H9 (cell line): ENCODE measurements around the gene MANF. TPM values are rescaled to one million over a fixed set of nuclear protein-coding genes. Genes with fewer than 3 reads are reported as not detected.
A peak's percentile ranks its signal among the peaks of the same experiment; 100 is the strongest.

Source experiments
- DNase-seq: peaks from one replicate; pipeline ENCODE4 v3.0.0-alpha.2; 2017
- H2AFZ ChIP-seq: one replicate; pipeline ENCODE4 v1.6.1; 2013; ENCODE audit warnings: mild to moderate bottlenecking, low read length, control low read depth, moderate library complexity
- H2AK5ac ChIP-seq: 2 replicates; pipeline ENCODE4 v1.6.1; 2013; ENCODE audit warnings: low read length, control low read depth, mixed read lengths; ENCODE audit not compliant: insufficient read length
- H2BK120ac ChIP-seq: one replicate; pipeline ENCODE4 v1.6.1; 2013; ENCODE audit warnings: low read depth, mild to moderate bottlenecking, low read length, control low read depth, inconsistent platforms; ENCODE audit not compliant: poor library complexity, severe bottlenecking
- H2BK12ac ChIP-seq: 2 replicates; pipeline ENCODE4 v1.6.1; 2013; ENCODE audit warnings: low read length, control low read depth, mixed read lengths, low read depth; ENCODE audit not compliant: insufficient read length
- H2BK15ac ChIP-seq: 2 replicates; pipeline ENCODE4 v1.6.1; 2013; ENCODE audit warnings: low read depth, low read length, control low read depth
- H2BK20ac ChIP-seq: one replicate; pipeline ENCODE4 v1.6.1; 2013; ENCODE audit warnings: low read depth, mild to moderate bottlenecking, low read length, control low read depth, inconsistent platforms; ENCODE audit not compliant: poor library complexity, severe bottlenecking
- H2BK5ac ChIP-seq: 2 replicates; pipeline ENCODE4 v1.6.1; 2013; ENCODE audit warnings: low read length, control low read depth, mixed read lengths; ENCODE audit not compliant: insufficient read length
- H3K14ac ChIP-seq: 2 replicates; pipeline ENCODE4 v1.6.1; 2013; ENCODE audit warnings: low read length, control low read depth; ENCODE audit not compliant: insufficient read depth
- H3K18ac ChIP-seq: 2 replicates; pipeline ENCODE4 v1.6.1; 2013; ENCODE audit warnings: low read depth, mild to moderate bottlenecking, mixed read lengths, low read length, control low read depth; ENCODE audit not compliant: insufficient read length
- H3K23ac ChIP-seq: 2 replicates; pipeline ENCODE4 v1.6.1; 2013; ENCODE audit warnings: low read length, control low read depth, mixed read lengths, low read depth; ENCODE audit not compliant: insufficient read length
- H3K23me2 ChIP-seq: 2 replicates; pipeline ENCODE4 v1.6.1; 2013; ENCODE audit warnings: low read depth, mild to moderate bottlenecking, mixed read lengths, low read length, control low read depth; ENCODE audit not compliant: insufficient read length, poor library complexity, severe bottlenecking
- H3K27ac ChIP-seq: 2 replicates; pipeline ENCODE4 v1.5.1; 2013; ENCODE audit warnings: low read length, control low read depth, mixed read lengths, low read depth; ENCODE audit not compliant: insufficient read length
- H3K27me3 ChIP-seq: 2 replicates; pipeline ENCODE4 v1.6.1; 2013; ENCODE audit warnings: low read length, control low read depth, inconsistent platforms; ENCODE audit not compliant: insufficient read depth
- H3K4ac ChIP-seq: 2 replicates; pipeline ENCODE4 v1.6.1; 2013; ENCODE audit warnings: low read depth, mild to moderate bottlenecking, control low read depth, inconsistent platforms, low read length, moderate library complexity
- H3K4me1 ChIP-seq: 2 replicates; pipeline ENCODE4 v1.6.1; 2013; ENCODE audit warnings: low read length, control low read depth, inconsistent platforms; ENCODE audit not compliant: insufficient read depth
- H3K4me2 ChIP-seq: 2 replicates; pipeline ENCODE4 v1.6.1; 2013; ENCODE audit warnings: low read length, control low read depth, mixed read lengths; ENCODE audit not compliant: insufficient read length, insufficient read depth
- H3K56ac ChIP-seq: 2 replicates; pipeline ENCODE4 v1.6.1; 2013; ENCODE audit warnings: low read depth, mild to moderate bottlenecking, mixed read lengths, low read length, control low read depth; ENCODE audit not compliant: insufficient read length
- H3K79me1 ChIP-seq: 2 replicates; pipeline ENCODE4 v1.6.1; 2013; ENCODE audit warnings: low read depth, mild to moderate bottlenecking, moderate library complexity, low read length, control low read depth, inconsistent platforms; ENCODE audit not compliant: insufficient read depth, poor library complexity, severe bottlenecking
- H3K79me2 ChIP-seq: 2 replicates; pipeline ENCODE4 v1.6.1; 2013; ENCODE audit warnings: low read length, control low read depth, inconsistent platforms; ENCODE audit not compliant: insufficient read depth
- H3K9ac ChIP-seq: 2 replicates; pipeline ENCODE4 v1.6.1; 2013; ENCODE audit warnings: low read length, control low read depth, mixed read lengths; ENCODE audit not compliant: insufficient read length; ENCODE audit errors: extremely low read depth
- H3K9me3 ChIP-seq: one replicate; pipeline ENCODE4 v1.6.1; 2013; ENCODE audit warnings: low read depth, low read length, inconsistent platforms; ENCODE audit not compliant: control insufficient read depth
- H3T11ph ChIP-seq: one replicate; pipeline ENCODE4 v1.6.1; 2013; ENCODE audit warnings: mild to moderate bottlenecking, low read length, control low read depth, inconsistent platforms
- H4K20me1 ChIP-seq: one replicate; pipeline ENCODE4 v1.6.1; 2013; ENCODE audit not compliant: control insufficient read depth, insufficient read length, insufficient read depth
- H4K5ac ChIP-seq: 2 replicates; pipeline ENCODE4 v1.6.1; 2013; ENCODE audit warnings: low read depth, mild to moderate bottlenecking, mixed read lengths, low read length, control low read depth; ENCODE audit not compliant: insufficient read length
- H4K8ac ChIP-seq: replicated peaks from 2 replicates; pipeline ENCODE4 v1.6.1; 2013; ENCODE audit warnings: low read length, control low read depth, mixed read lengths, low read depth; ENCODE audit not compliant: insufficient read length
- H4K91ac ChIP-seq: 2 replicates; pipeline ENCODE4 v1.6.1; 2013; ENCODE audit warnings: low read depth, mild to moderate bottlenecking, moderate library complexity, mixed read lengths, low read length, control low read depth; ENCODE audit not compliant: insufficient read length
- H3K27ac Mint-ChIP-seq, 3 experiments: 2 replicates in 2 of 3; 3 replicates in 1 of 3; pipeline ENCODE4 v1.8.0; 2020 to 2021; ENCODE audit warnings: mixed read lengths in 3 of 3, mild to moderate bottlenecking in 1 of 3, moderate library complexity in 1 of 3
- H3K27me3 Mint-ChIP-seq: 2 replicates; pipeline ENCODE4 v1.8.0; 2021; ENCODE audit warnings: low read depth, mild to moderate bottlenecking, moderate library complexity, mixed read lengths
- H3K36me3 Mint-ChIP-seq, 3 experiments: 2 replicates in 2 of 3; 3 replicates in 1 of 3; pipeline ENCODE4 v1.8.0; 2020 to 2021; ENCODE audit warnings: low read depth in 3 of 3, mixed read lengths in 3 of 3; ENCODE audit not compliant: insufficient read depth in 1 of 3
- H3K4me1 Mint-ChIP-seq, 2 experiments: 2 replicates each; pipeline ENCODE4 v1.8.0; 2020; ENCODE audit warnings: mixed read lengths in 2 of 2
- H3K4me3 Mint-ChIP-seq, 2 experiments: 2 replicates in 1 of 2; 3 replicates in 1 of 2; pipeline ENCODE4 v1.8.0; 2020 to 2021; ENCODE audit warnings: mild to moderate bottlenecking in 2 of 2, mixed read lengths in 2 of 2, moderate library complexity in 1 of 2
- H3K9me3 Mint-ChIP-seq, 2 experiments: 2 replicates in 1 of 2; 3 replicates in 1 of 2; pipeline ENCODE4 v1.8.0; 2020; ENCODE audit warnings: mild to moderate bottlenecking in 2 of 2, mixed read lengths in 2 of 2, moderate library complexity in 1 of 2
- total RNA-seq: library from RNA; stranded (reverse); gene quantifications from 2 replicates; pipeline ENCODE4 v1.2.1, GENCODE V29; 2021
- TF ChIP-seq, protein P1 (sequence below): fragments of 200-600 bp; sonication (generic); conservative IDR thresholded peaks from 3 replicates; pipeline ENCODE4 v1.8.0; 2021; ENCODE audit warnings: antibody characterized with exemption, mild to moderate bottlenecking

Gene MANF
- total RNA-seq, 1 experiment from 2014 or later = 148 TPM

DNA sequence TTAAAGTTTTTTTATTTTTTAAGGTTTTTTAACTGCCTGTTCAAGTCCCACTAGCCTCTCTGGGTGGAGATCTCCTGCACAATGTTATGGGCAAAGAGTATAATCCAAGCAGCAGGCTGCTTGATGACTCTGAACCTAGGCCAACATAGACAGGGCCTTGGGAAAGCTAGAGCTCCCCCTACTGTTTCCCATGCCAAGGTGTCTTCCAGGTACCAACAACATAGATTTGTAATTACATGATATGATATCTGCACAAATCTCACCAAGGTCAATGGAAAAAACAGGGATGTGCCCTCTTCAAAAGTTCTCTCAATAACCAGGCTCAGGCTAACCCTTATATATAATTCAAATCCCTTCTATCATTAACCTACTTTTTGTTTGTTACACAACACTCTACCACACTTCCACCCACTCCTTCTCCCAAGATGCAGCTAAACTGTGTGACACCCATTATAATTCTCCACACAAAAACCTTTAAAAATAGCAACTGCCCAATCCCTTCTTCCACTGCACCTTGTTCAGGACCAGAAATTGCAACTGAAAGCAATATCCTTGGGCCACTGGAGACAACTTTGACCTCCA, 49.7 kb downstream of the MANF start:
- H3K9ac ChIP-seq = no peak overlapping the region
- TF ChIP-seq, protein P1, sequence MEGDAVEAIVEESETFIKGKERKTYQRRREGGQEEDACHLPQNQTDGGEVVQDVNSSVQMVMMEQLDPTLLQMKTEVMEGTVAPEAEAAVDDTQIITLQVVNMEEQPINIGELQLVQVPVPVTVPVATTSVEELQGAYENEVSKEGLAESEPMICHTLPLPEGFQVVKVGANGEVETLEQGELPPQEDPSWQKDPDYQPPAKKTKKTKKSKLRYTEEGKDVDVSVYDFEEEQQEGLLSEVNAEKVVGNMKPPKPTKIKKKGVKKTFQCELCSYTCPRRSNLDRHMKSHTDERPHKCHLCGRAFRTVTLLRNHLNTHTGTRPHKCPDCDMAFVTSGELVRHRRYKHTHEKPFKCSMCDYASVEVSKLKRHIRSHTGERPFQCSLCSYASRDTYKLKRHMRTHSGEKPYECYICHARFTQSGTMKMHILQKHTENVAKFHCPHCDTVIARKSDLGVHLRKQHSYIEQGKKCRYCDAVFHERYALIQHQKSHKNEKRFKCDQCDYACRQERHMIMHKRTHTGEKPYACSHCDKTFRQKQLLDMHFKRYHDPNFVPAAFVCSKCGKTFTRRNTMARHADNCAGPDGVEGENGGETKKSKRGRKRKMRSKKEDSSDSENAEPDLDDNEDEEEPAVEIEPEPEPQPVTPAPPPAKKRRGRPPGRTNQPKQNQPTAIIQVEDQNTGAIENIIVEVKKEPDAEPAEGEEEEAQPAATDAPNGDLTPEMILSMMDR = peak; percentile 88
- H4K8ac ChIP-seq = no peak overlapping the region
- H3K27me3 Mint-ChIP-seq = no peaks in the 10 kb centered on the region; the same call in 1 of the 2 replicates
- H3K4me1 ChIP-seq = no peaks in the 10 kb centered on the region
- H3K27me3 ChIP-seq = no peaks in the 10 kb centered on the region
- H2BK20ac ChIP-seq = no peak overlapping the region
- no peaks in the 10 kb centered on the region for H3K4me1 Mint-ChIP-seq
- no peak overlapping the region for H2BK5ac ChIP-seq
- no peak overlapping the region for H2BK12ac ChIP-seq
- no peak overlapping the region for H3T11ph ChIP-seq
- H3K23me2 ChIP-seq = no peaks in the 10 kb centered on the region
- no peak overlapping the region for H4K91ac ChIP-seq
- no peak overlapping the region for H3K4ac ChIP-seq
- no peak overlapping the region for H2BK120ac ChIP-seq
- H3K56ac ChIP-seq = no peak overlapping the region
- no peak overlapping the region for H3K14ac ChIP-seq
- peaks cover 3% of the 10 kb centered on the region for H3K79me1 ChIP-seq
- H2AK5ac ChIP-seq = no peak overlapping the region
- no peak overlapping the region for H4K5ac ChIP-seq
- H3K4me2 ChIP-seq = no peak overlapping the region
- no peaks in the 10 kb centered on the region for H3K9me3 Mint-ChIP-seq
- no peak overlapping the region for H3K23ac ChIP-seq
- no peak overlapping the region for H3K4me3 Mint-ChIP-seq
- H3K27ac Mint-ChIP-seq = no peak overlapping the region
- H3K36me3 Mint-ChIP-seq = peaks cover 6 to 37% (median 10%) of the 10 kb centered on the region in 3 experiments; a peak in 6 of 7 replicates
- H3K79me2 ChIP-seq = no peaks in the 10 kb centered on the region
- DNase-seq = peak; percentile 57
- no peaks in the 10 kb centered on the region for H4K20me1 ChIP-seq
- no peak overlapping the region for H2AFZ ChIP-seq
- no peak overlapping the region for H3K18ac ChIP-seq
- no peak overlapping the region for H3K27ac ChIP-seq
- H2BK15ac ChIP-seq = no peak overlapping the region
- H3K9me3 ChIP-seq = no peaks in the 10 kb centered on the region
